Activated CD4-positive, alpha-beta T cell treated with anti-CD3 and anti-CD28 coated beads, Interleukin-2, amount 10 ng/mL, durations not matched to agents 7 days and 5 days (primary cell): ENCODE measurements around the gene ELOVL5. TPM values are rescaled to one million over a fixed set of nuclear protein-coding genes. Genes with fewer than 3 reads are reported as not detected.

Experiments
- CTCF ChIA-PET: fragments of 350-600 bp; sonication (Branson Sonifier 250); formaldehyde crosslinking; loops from one replicate; lab custom pipeline; 2021; ENCODE audit warnings: antibody characterized with exemption; lab: Charles Lee
- POLR2A ChIA-PET: fragments of 350-600 bp; sonication (Branson Sonifier 250); formaldehyde crosslinking; loops from one replicate; lab custom pipeline; 2021; ENCODE audit warnings: antibody characterized with exemption; lab: Charles Lee
- DNase-seq: peaks from one replicate; pipeline ENCODE4 v3.0.0-alpha.2; 2020
- H3K27ac Mint-ChIP-seq: one replicate; pipeline ENCODE4 v1.8.0; 2021; ENCODE audit warnings: mild to moderate bottlenecking, moderate library complexity, mixed read lengths
- H3K27me3 Mint-ChIP-seq: one replicate; pipeline ENCODE4 v1.8.0; 2021; ENCODE audit warnings: mixed read lengths
- H3K36me3 Mint-ChIP-seq: one replicate; pipeline ENCODE4 v1.8.0; 2021; ENCODE audit warnings: low read depth, mixed read lengths
- H3K4me1 Mint-ChIP-seq: one replicate; pipeline ENCODE4 v1.8.0; 2021; ENCODE audit warnings: mixed read lengths
- H3K4me3 Mint-ChIP-seq: one replicate; pipeline ENCODE4 v1.8.0; 2021; ENCODE audit warnings: mild to moderate bottlenecking, moderate library complexity, mixed read lengths
- H3K9me3 Mint-ChIP-seq: one replicate; pipeline ENCODE4 v1.8.0; 2021; ENCODE audit warnings: mixed read lengths
- microRNA-seq: library from miRNA; unstranded; fragments of <30 nt; microRNA quantifications from one replicate; pipeline ENCODE4 v1.2.0, GENCODE V29; 2021; ENCODE audit warnings: borderline microRNAs expressed, borderline replicate concordance
- total RNA-seq, 2 experiments: library from RNA; stranded (reverse); gene quantifications; one replicate each; pipeline ENCODE4 v1.2.3, GENCODE V29; 2021

The ELOVL5 gene
- total RNA-seq, 2 experiments from 2014 or later = 124 to 152 TPM

- Mint-ChIP-seq H3K4me3 (no peak overlapping the region), H3K27me3 (no peaks in the 10 kb centered on the region), H3K9me3 (peaks cover 9% of the 10 kb centered on the region), H3K27ac (no peak overlapping the region), H3K4me1 (peaks cover 24% of the 10 kb centered on the region), H3K36me3 (peaks cover 5% of the 10 kb centered on the region)
- DNase-seq = no peak
- CTCF ChIA-PET = interaction anchor here (0.6 kb wide), 1 partner anchor 138 kb away, joined by 4 read pairs; no protein-coding TSS in a partner anchor
- POLR2A ChIA-PET = interaction anchor here (1.2 kb wide), 1 partner anchor 40 kb away, joined by 3 read pairs; no protein-coding TSS in a partner anchor
Observed at GRCh38 chr6:53235508-53235907, 113.2 kb downstream of the ELOVL5 start.

GRCh38 chr6:53233309-53233708 is 115.4 kb downstream of the ELOVL5 start:
- Mint-ChIP-seq H3K27me3 (no peaks in the 10 kb centered on the region), H3K4me1 (peaks cover 18% of the 10 kb centered on the region), H3K36me3 (no peaks in the 10 kb centered on the region), H3K9me3 (peaks cover 4% of the 10 kb centered on the region), H3K27ac (no peak overlapping the region), H3K4me3 (no peak overlapping the region)
- DNase-seq = no peak
- CTCF ChIA-PET = no interaction called here
- POLR2A ChIA-PET = no interaction called here

DNA sequence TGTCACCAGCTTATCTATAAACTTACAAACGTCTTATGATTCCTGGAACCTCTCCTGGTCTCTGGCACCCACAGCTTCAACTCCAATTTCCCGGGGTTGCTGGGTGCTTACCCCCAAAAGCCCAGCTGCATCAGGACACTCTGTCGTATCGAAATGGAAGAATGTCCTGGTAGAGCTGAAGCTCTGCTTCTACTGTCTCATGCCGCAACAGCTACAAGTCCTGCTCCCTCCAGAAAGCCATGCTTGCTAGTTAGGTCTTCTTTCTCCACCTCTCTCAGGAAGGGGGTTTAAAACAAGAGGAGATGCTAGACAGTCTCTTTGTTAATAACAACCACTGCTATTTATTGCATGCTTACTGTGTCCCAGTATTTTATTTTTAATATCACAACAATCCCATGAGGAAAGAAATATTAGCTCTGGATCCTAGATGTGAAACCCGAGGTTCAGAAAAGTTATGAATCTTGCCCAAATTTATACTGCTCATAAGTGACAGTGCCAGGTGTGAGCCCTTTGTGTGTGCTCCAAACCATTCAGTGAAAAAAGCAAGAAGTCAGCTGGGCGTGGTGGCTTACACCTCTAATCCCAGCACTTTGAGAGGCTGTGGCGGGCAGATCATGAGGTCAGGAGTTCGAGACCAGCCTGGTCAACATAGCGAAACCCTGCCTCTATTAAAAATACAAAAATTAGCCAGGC is 117.8 kb downstream of the ELOVL5 start:
- Mint-ChIP-seq H3K9me3 (no peaks in the 10 kb centered on the region), H3K27me3 (no peaks in the 10 kb centered on the region), H3K27ac (no peak overlapping the region), H3K4me1 (peaks cover 8% of the 10 kb centered on the region), H3K36me3 (no peaks in the 10 kb centered on the region), H3K4me3 (no peak overlapping the region)
- CTCF ChIA-PET = interaction anchor here (0.6 to 1.7 kb wide), 5 partner anchors 30 to 652 kb away, joined by 3 to 4 read pairs (median 4); no protein-coding TSS in a partner anchor
- DNase-seq = no peak
- POLR2A ChIA-PET = no interaction called here

DNA sequence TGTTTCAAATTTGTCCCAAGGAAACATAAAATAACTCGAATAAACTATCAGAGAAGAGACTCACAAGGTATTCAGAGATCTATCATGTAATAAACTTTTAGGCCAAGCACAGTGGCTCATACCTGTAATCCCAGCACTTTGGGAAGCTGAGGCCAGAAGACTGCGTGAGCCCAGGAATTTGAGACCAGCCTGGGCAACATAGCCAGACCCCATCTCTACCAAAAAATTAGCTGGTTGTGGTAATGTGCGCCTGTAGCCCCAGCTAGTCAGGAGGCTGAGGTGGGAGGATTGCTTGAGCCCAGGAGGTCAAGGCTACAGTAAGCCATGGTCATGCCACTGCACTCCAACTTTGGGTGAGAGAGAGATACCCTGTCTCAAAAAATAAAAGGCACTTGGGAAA is 120.9 kb downstream of the ELOVL5 start:
- no peaks in the 10 kb centered on the region for H3K9me3 Mint-ChIP-seq
- H3K4me3 Mint-ChIP-seq = no peak overlapping the region
- no peaks in the 10 kb centered on the region for H3K27me3 Mint-ChIP-seq
- ChIA-PET CTCF (interaction anchor here (0.6 to 0.9 kb wide), 4 partner anchors 14 to 821 kb away, joined by 3 to 4 read pairs (median 3); no protein-coding TSS in a partner anchor), POLR2A (no interaction called here)
- H3K36me3 Mint-ChIP-seq = no peaks in the 10 kb centered on the region
- H3K27ac Mint-ChIP-seq = no peak overlapping the region
- peaks cover 8% of the 10 kb centered on the region for H3K4me1 Mint-ChIP-seq
- no peak for DNase-seq

DNA sequence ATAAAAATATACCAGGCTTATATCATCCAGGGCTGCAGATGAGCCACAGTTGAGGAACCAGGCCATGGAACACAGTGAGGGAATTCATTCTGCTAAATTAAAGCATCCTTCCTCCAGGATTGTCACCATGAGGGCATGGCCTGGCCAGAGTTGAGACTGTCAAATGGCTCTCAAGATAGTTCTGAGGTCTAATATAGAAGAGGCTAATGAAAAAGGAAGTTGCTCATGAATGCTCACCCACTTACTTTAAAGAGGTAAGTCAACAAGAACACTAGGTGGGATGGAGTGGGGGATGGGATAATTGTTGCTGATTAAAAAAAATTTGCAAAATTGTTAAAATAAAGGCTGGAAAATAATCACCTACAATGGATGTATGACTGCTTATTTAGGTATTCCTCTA is 128.1 kb downstream of the ELOVL5 start:
- Mint-ChIP-seq H3K4me1 (peaks cover 11% of the 10 kb centered on the region), H3K4me3 (no peak overlapping the region)
- CTCF ChIA-PET = no interaction called here

More for the DNA sequence above, 128.1 kb downstream of the ELOVL5 start:
- Mint-ChIP-seq H3K9me3 (peaks cover 3% of the 10 kb centered on the region), H3K27ac (no peak overlapping the region), H3K36me3 (peaks cover 2% of the 10 kb centered on the region), H3K27me3 (no peaks in the 10 kb centered on the region)
- POLR2A ChIA-PET = no interaction called here
- DNase-seq = no peak

Small RNA genes within 50 kb of the gene (microRNA-seq; reads per million reads assigned to microRNA genes)
- not detected for gene MIR5685

Other genes with a start within 250 kb of the ELOVL5 start
- not detected for gene GCM1, start 200.1 kb downstream of the ELOVL5 start, total RNA-seq
- gene GCLC, start 196.2 kb upstream of the ELOVL5 start, total RNA-seq = 10 to 100 TPM; 21.0 to 23.8 TPM